GM12891 (cell line): ENCODE data around the gene OASL.

Experiments
- POLR2A ChIP-seq: IDR thresholded peaks from 2 replicates; pipeline ENCODE4 v1.6.1; 2011; ENCODE audit warnings: low read depth, low read length, control low read depth
- POLR2AphosphoS5 ChIP-seq: IDR thresholded peaks from 2 replicates; pipeline ENCODE4 v1.6.1; 2011; ENCODE audit warnings: low read depth, low read length, control low read depth
- POU2F2 ChIP-seq: IDR thresholded peaks from 2 replicates; pipeline ENCODE4 v1.6.1; 2011; ENCODE audit warnings: low read depth, mild to moderate bottlenecking, control low read depth, low read length, moderate library complexity
- SPI1 ChIP-seq: IDR thresholded peaks from 2 replicates; pipeline ENCODE4 v1.6.1; 2011; ENCODE audit warnings: low read depth, low read length, control low read depth
- TAF1 ChIP-seq: IDR thresholded peaks from 2 replicates; pipeline ENCODE4 v1.6.1; 2011; ENCODE audit warnings: low read depth, low read length, control low read depth

GRCh38 chr12:121010860-121011259, 28.2 kb downstream of the OASL start:
- no peak for TF ChIP-seq POLR2A
- no peak for TF ChIP-seq SPI1
- TF ChIP-seq POLR2AphosphoS5 = no peak
- no peak for TF ChIP-seq TAF1
- no peak for TF ChIP-seq POU2F2
